Mesenchymal stem cell (in vitro differentiated cells and primary cell): ENCODE data around the gene CFAP70.
"Not testable (repeated sequence)": the region's sequence is repeated elsewhere in the genome, so short reads cannot be mapped to it uniquely, and the experiment has no call there.

Source experiments
- DNase-seq: peaks from one replicate; pipeline ENCODE4 v3.0.0-alpha.2; 2013
- H2AFZ ChIP-seq: one replicate; pipeline ENCODE4 v1.6.1; 2013; ENCODE audit warnings: low read depth, mild to moderate bottlenecking, control low read depth, inconsistent platforms, low read length, moderate library complexity
- H2AK5ac ChIP-seq: 2 replicates; pipeline ENCODE4 v1.6.1; 2013; ENCODE audit warnings: low read length, moderate library complexity, mild to moderate bottlenecking, inconsistent platforms; ENCODE audit not compliant: severe bottlenecking
- H2BK120ac ChIP-seq: one replicate; pipeline ENCODE4 v1.6.1; 2013; ENCODE audit warnings: low read depth, mild to moderate bottlenecking, inconsistent platforms, low read length, moderate library complexity
- H2BK12ac ChIP-seq, 2 experiments: one replicate each; pipeline ENCODE4 v1.6.1; 2013; ENCODE audit warnings: inconsistent platforms in 2 of 2, low read length in 2 of 2, mild to moderate bottlenecking in 2 of 2, moderate library complexity in 2 of 2, control low read depth in 1 of 2
- H2BK15ac ChIP-seq: one replicate; pipeline ENCODE4 v1.6.1; 2013; ENCODE audit warnings: mild to moderate bottlenecking, low read depth, inconsistent platforms; ENCODE audit not compliant: poor library complexity, severe bottlenecking
- H2BK5ac ChIP-seq: 2 replicates; pipeline ENCODE4 v1.6.1; 2013; ENCODE audit warnings: low read depth, mild to moderate bottlenecking, low read length, control low read depth, inconsistent platforms; ENCODE audit not compliant: poor library complexity, severe bottlenecking
- H3K14ac ChIP-seq, 2 experiments: one replicate each; pipeline ENCODE4 v1.6.1; 2013; ENCODE audit warnings: inconsistent platforms in 2 of 2, low read length in 2 of 2, control low read depth in 1 of 2, mild to moderate bottlenecking in 1 of 2, moderate library complexity in 1 of 2
- H3K18ac ChIP-seq, 2 experiments: one replicate each; pipeline ENCODE4 v1.6.1; 2013; ENCODE audit warnings: inconsistent platforms in 2 of 2, low read length in 2 of 2, control low read depth in 1 of 2, low read depth in 1 of 2, mild to moderate bottlenecking in 1 of 2
- H3K23ac ChIP-seq, 2 experiments: one replicate each; pipeline ENCODE4 v1.6.1; 2013; ENCODE audit warnings: inconsistent platforms in 2 of 2, low read length in 2 of 2, mild to moderate bottlenecking in 2 of 2, moderate library complexity in 2 of 2, control low read depth in 1 of 2
- H3K27ac ChIP-seq: 2 replicates; pipeline ENCODE4 v1.5.1; 2013; ENCODE audit warnings: mild to moderate bottlenecking, moderate library complexity, low read length, control low read depth, inconsistent platforms; ENCODE audit not compliant: poor library complexity, severe bottlenecking
- H3K27me3 ChIP-seq, 2 experiments: 2 replicates each; pipeline versions ENCODE4 v1.6.1 to v1.7.0; 2013; ENCODE audit warnings: low read length in 2 of 2, mild to moderate bottlenecking in 2 of 2, moderate library complexity in 2 of 2, control low read depth in 1 of 2, inconsistent platforms in 1 of 2; ENCODE audit not compliant: control insufficient read depth in 1 of 2, insufficient read depth in 1 of 2
- H3K36me3 ChIP-seq, 2 experiments: 2 replicates each; pipeline versions ENCODE4 v1.6.1 to v1.7.0; 2013; ENCODE audit warnings: low read length in 2 of 2, control low read depth in 1 of 2, inconsistent platforms in 1 of 2, low read depth in 1 of 2, mild to moderate bottlenecking in 1 of 2; ENCODE audit not compliant: insufficient read depth in 2 of 2, control insufficient read depth in 1 of 2
- H3K4ac ChIP-seq, 2 experiments: one replicate each; pipeline ENCODE4 v1.6.1; 2013; ENCODE audit warnings: inconsistent platforms in 2 of 2, low read length in 2 of 2, mild to moderate bottlenecking in 2 of 2, moderate library complexity in 2 of 2, control low read depth in 1 of 2, low read depth in 1 of 2
- H3K4me1 ChIP-seq: 2 replicates; pipeline ENCODE4 v1.6.1; 2013; ENCODE audit warnings: low read depth, low read length, control low read depth; ENCODE audit not compliant: control insufficient read depth, insufficient read depth
- H3K4me2 ChIP-seq: 2 replicates; pipeline ENCODE4 v1.6.1; 2013; ENCODE audit warnings: low read length, mild to moderate bottlenecking, inconsistent platforms; ENCODE audit not compliant: poor library complexity, severe bottlenecking
- H3K4me3 ChIP-seq, 2 experiments: 2 replicates each; pipeline versions ENCODE4 v1.5.1 to v1.7.0; 2013; ENCODE audit warnings: low read length in 2 of 2, mild to moderate bottlenecking in 2 of 2, control low read depth in 1 of 2, low read depth in 1 of 2; ENCODE audit not compliant: insufficient read depth in 1 of 2
- H3K79me1 ChIP-seq: replicated peaks from 2 replicates; pipeline ENCODE4 v1.6.1; 2013; ENCODE audit warnings: mild to moderate bottlenecking, control low read depth, low read length, inconsistent platforms; ENCODE audit not compliant: poor library complexity, severe bottlenecking
- H3K9ac ChIP-seq: 2 replicates; pipeline ENCODE4 v1.7.0; 2013; ENCODE audit warnings: mild to moderate bottlenecking, low read length, moderate library complexity
- H3K9me3 ChIP-seq: 2 replicates; pipeline ENCODE4 v1.7.0; 2013; ENCODE audit warnings: mild to moderate bottlenecking, low read length; ENCODE audit not compliant: control insufficient read depth
- H4K8ac ChIP-seq: one replicate; pipeline ENCODE4 v1.6.1; 2013; ENCODE audit warnings: inconsistent platforms, mild to moderate bottlenecking, low read length, moderate library complexity
- H4K91ac ChIP-seq: one replicate; pipeline ENCODE4 v1.6.1; 2013; ENCODE audit warnings: mild to moderate bottlenecking, low read length, inconsistent platforms
- WGBS: methylation state at CpG from one replicate; pipeline ENCODE4 v1.1.7; 2013; ENCODE audit warnings: mixed read lengths; 5-methylcytosine and 5-hydroxymethylcytosine counted together

CFAP70 gene

GRCh38 chr10:73323582-73323981 lies 35.1 kb downstream of the CFAP70 start:
- H2BK120ac ChIP-seq, H3K4me2 ChIP-seq, H3K4me3 ChIP-seq, H3K27ac ChIP-seq, H3K23ac ChIP-seq, DNase-seq, H4K91ac ChIP-seq, H3K36me3 ChIP-seq, H2BK5ac ChIP-seq, H3K18ac ChIP-seq, H3K4me1 ChIP-seq, H3K4ac ChIP-seq, H3K79me1 ChIP-seq, H3K27me3 ChIP-seq, H3K14ac ChIP-seq, H3K9ac ChIP-seq, H4K8ac ChIP-seq, H2BK12ac ChIP-seq, H2AK5ac ChIP-seq, H2BK15ac ChIP-seq, H2AFZ ChIP-seq: not testable (repeated sequence)
- peaks cover 17% of the 10 kb centered on the region for H3K9me3 ChIP-seq
- WGBS, result 100% methylated on average over 5 of the region's 5 CpGs

- H2BK120ac ChIP-seq, result no peak overlapping the region
- H3K9ac ChIP-seq, result no peak overlapping the region
- H3K4ac ChIP-seq, result no peak overlapping the region
- H4K8ac ChIP-seq, result no peak overlapping the region
- H3K4me2 ChIP-seq, result no peak overlapping the region
- peaks cover 23% of the 10 kb centered on the region for H3K9me3 ChIP-seq
- H2BK5ac ChIP-seq, result no peak overlapping the region
- H3K18ac ChIP-seq, result no peak overlapping the region
- no peak overlapping the region for H3K23ac ChIP-seq
- no peak overlapping the region for H3K4me3 ChIP-seq
- H4K91ac ChIP-seq, result no peak overlapping the region
- H3K27me3 ChIP-seq, result peaks cover 0 to 4% of the 10 kb centered on the region in 2 experiments
- H3K14ac ChIP-seq, result no peak overlapping the region
- H2AK5ac ChIP-seq, result no peak overlapping the region
- H3K27ac ChIP-seq, result no peak overlapping the region
- DNase-seq, result no peak
- no peak overlapping the region for H2AFZ ChIP-seq
- no peaks in the 10 kb centered on the region for H3K4me1 ChIP-seq
- H2BK12ac ChIP-seq, result no peak overlapping the region
- no peak overlapping the region for H2BK15ac ChIP-seq
- H3K79me1 ChIP-seq, result no peaks in the 10 kb centered on the region
- H3K36me3 ChIP-seq, result no peaks in the 10 kb centered on the region
Measured at GRCh38 chr10:73310475-73310874, 48.2 kb downstream of the CFAP70 start.

DNA sequence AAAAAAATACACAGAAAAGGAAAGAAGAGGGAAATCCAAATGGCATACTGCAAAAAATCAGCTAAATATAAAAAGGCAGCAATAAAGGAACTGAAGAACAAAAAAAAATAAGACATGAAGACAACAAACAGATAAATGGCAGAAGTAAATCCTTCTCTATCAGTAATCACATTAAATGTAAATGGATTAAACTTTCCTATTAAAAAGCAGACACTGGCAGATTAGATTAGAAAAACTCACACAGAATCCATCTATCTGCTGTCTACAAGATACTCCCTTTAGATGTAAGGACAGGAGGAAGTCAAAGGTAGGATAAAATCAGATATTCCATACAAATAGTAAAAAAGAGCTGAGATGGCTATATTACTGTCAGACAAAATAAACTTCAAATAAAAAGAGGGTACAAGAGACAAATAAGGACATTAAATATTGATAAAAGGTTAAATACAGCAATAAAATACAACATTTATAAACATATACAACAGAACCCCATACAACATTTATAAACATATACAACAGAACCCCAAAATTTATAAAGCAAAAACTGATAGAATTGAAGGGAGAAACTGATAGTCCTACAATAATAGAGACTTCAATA lies 51.4 kb downstream of the CFAP70 start:
- Histone ChIP-seq H3K4me2 (no peak overlapping the region), H3K4ac (no peak overlapping the region), H3K9me3 (peaks cover 29% of the 10 kb centered on the region), H2BK15ac (no peak overlapping the region), H3K4me1 (no peaks in the 10 kb centered on the region), H2AFZ (no peak overlapping the region), H3K27ac (no peak overlapping the region), H3K9ac (no peak overlapping the region), H2BK5ac (no peak overlapping the region), H4K91ac (no peak overlapping the region), H3K18ac (no peak overlapping the region), H3K79me1 (no peaks in the 10 kb centered on the region), H2BK12ac (no peak overlapping the region), H4K8ac (no peak overlapping the region), H3K14ac (no peak overlapping the region), H3K23ac (no peak overlapping the region), H3K36me3 (no peaks in the 10 kb centered on the region), H3K4me3 (no peak overlapping the region), H2AK5ac (no peak overlapping the region), H3K27me3 (peaks cover 0 to 4% of the 10 kb centered on the region in 2 experiments), H2BK120ac (no peak overlapping the region)
- no peak for DNase-seq

DNA sequence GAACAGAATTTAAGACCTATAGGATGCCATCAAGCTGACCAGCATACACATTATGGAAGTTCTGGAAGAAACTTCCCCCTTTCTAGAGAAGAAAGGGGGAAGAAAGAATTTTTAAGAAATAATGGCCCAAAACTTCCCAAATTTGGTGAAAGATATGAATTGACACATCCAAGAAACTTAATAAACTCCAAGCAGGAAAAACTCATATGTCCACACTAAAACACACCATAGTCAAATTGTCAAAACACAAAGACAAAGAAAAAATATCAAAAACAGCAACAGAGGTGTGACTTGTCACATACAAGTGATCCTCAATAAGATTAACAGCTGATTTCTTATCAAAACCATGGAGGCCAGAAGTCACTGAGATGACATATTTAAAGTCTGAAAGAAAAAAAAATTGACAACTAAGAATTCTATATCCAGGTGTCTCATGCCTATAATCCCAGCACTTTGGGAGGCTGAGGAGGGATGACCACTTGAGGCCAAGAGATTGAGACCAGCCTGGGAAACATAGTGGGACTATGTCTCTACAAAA lies 52.4 kb downstream of the CFAP70 start:
- H3K79me1 ChIP-seq, result no peaks in the 10 kb centered on the region
- no peak overlapping the region for H3K14ac ChIP-seq
- no peak overlapping the region for H2BK12ac ChIP-seq
- H3K23ac ChIP-seq, result no peak overlapping the region
- H3K36me3 ChIP-seq, result no peaks in the 10 kb centered on the region
- H4K91ac ChIP-seq, result no peak overlapping the region
- no peak overlapping the region for H3K4me3 ChIP-seq
- no peaks in the 10 kb centered on the region for H3K4me1 ChIP-seq
- H4K8ac ChIP-seq, result no peak overlapping the region
- no peak overlapping the region for H3K4me2 ChIP-seq
- no peak overlapping the region for H3K4ac ChIP-seq
- H2AFZ ChIP-seq, result no peak overlapping the region
- no peak overlapping the region for H2AK5ac ChIP-seq
- peaks cover 0 to 4% of the 10 kb centered on the region in 2 experiments for H3K27me3 ChIP-seq
- no peak overlapping the region for H3K27ac ChIP-seq
- H2BK15ac ChIP-seq, result no peak overlapping the region
- H3K18ac ChIP-seq, result no peak overlapping the region
- H2BK5ac ChIP-seq, result no peak overlapping the region
- H2BK120ac ChIP-seq, result no peak overlapping the region
- no peak overlapping the region for H3K9ac ChIP-seq
- no peak for DNase-seq
- H3K9me3 ChIP-seq, result peaks cover 29% of the 10 kb centered on the region
